HepG2 (cell line): Measurements from ENCODE around the gene ATP6V1F.

Experiments
- MIER3 ChIP-seq: IDR thresholded peaks from 2 replicates; pipeline ENCODE4 v1.6.1; 2016; ENCODE audit warnings: missing compliant biosample characterization, borderline replicate concordance
- PHB2 ChIP-seq: fragments of 450-650 bp; IDR thresholded peaks from 2 replicates; pipeline ENCODE4 v1.6.1; 2018; ENCODE audit not compliant: partially characterized antibody
- RAD21 ChIP-seq: fragments of 450-650 bp; formaldehyde crosslinking; IDR thresholded peaks from 2 replicates; pipeline ENCODE4 v1.5.0; 2020; ENCODE audit warnings: mild to moderate bottlenecking
- U2AF1 ChIP-seq: fragments of 200-400 bp; formaldehyde crosslinking; optimal IDR thresholded peaks from 2 replicates; pipeline ENCODE3; 2017; ENCODE audit warnings: mild to moderate bottlenecking, low read depth, low read length
- ZMAT3 ChIP-seq: sonication (generic); formaldehyde crosslinking; conservative IDR thresholded peaks from 2 replicates; pipeline ENCODE4 v1.7.0; 2021; ENCODE audit warnings: missing genetic modification reagents
- ZNF207 ChIP-seq: fragments of 450-650 bp; IDR thresholded peaks from 2 replicates; pipeline ENCODE4 v1.6.1; 2016; ENCODE audit warnings: antibody characterized with exemption, borderline replicate concordance
- TF ChIP-seq, protein P1 (sequence below): sonication (generic); formaldehyde crosslinking; IDR thresholded peaks from 2 replicates; pipeline ENCODE4 v1.5.0; 2020; ENCODE audit warnings: mild to moderate bottlenecking, missing genetic modification reagents, moderate library complexity

DNA sequence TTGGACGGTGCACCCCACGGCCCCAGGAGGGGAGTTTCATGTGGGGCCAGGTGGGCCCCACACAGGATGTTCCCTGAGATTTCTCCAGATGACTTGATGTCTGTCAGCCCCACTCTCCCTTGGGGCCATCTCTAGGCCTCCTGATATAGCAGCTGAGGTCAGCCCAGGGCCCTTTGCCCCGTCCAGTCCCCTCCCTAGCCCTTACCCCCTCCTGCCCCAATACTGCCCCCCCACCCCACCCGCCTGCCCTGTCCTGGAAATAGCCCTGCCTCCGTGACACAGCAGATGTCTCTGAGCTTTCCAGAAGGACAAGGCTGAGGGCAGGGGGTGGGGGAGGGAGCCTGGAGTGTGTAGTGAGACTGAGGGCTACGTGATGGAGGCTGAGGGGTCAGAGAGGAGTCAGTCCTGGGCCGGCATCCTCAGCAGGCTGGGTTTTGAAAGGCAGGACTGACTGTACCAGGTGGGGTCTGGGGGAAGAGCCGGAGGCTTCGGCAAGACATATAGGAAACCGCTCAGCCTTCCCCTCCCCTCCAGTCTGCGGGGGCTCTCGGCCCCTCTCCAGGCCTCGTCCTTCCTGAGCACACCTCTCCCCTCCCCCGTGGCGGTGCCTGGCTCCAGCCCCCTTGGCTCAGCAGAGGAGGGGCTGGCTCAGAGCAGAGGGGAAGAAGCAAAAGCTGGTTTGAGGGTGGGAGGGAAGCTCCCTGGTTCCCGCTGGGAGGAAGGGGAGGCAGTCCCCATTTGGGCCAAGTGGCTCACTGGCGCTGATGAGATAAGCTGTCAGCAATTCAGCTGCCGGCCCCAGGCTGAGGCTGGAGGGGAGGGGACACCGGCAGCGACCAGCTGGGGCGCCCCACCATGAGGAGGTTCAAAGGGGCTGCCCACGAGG lies 30.4 kb upstream of the ATP6V1F start:
- TF ChIP-seq RAD21, result no peak
- TF ChIP-seq, protein P1, sequence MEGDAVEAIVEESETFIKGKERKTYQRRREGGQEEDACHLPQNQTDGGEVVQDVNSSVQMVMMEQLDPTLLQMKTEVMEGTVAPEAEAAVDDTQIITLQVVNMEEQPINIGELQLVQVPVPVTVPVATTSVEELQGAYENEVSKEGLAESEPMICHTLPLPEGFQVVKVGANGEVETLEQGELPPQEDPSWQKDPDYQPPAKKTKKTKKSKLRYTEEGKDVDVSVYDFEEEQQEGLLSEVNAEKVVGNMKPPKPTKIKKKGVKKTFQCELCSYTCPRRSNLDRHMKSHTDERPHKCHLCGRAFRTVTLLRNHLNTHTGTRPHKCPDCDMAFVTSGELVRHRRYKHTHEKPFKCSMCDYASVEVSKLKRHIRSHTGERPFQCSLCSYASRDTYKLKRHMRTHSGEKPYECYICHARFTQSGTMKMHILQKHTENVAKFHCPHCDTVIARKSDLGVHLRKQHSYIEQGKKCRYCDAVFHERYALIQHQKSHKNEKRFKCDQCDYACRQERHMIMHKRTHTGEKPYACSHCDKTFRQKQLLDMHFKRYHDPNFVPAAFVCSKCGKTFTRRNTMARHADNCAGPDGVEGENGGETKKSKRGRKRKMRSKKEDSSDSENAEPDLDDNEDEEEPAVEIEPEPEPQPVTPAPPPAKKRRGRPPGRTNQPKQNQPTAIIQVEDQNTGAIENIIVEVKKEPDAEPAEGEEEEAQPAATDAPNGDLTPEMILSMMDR (CRISPR knock-in tag), result no peak
- no peak for TF ChIP-seq PHB2
- TF ChIP-seq MIER3 (CRISPR knock-in tag), result no peak
- no peak for TF ChIP-seq ZNF207
- TF ChIP-seq U2AF1, result no peak
- no peak for TF ChIP-seq ZMAT3 (CRISPR knock-in tag)
